Smooth muscle cell (in vitro differentiated cells): ENCODE results near the gene TGIF2. TPM values are rescaled to one million over a fixed set of nuclear protein-coding genes. Genes with fewer than 3 reads are reported as not detected.

ENCODE experiments used
- DNase-seq: peaks from one replicate; lab custom pipeline; 2025; ENCODE audit not compliant: unreplicated experiment; lab: John Stamatoyannopoulos, UW
- H2AFZ ChIP-seq: fragments of 200-600 bp; sonication (generic); 2 replicates; pipeline ENCODE4 v1.6.0; 2016; ENCODE audit warnings: antibody characterized with exemption, low read depth, mild to moderate bottlenecking
- H3F3A ChIP-seq: fragments of 200-600 bp; sonication (generic); 2 replicates; pipeline ENCODE4 v1.6.0; 2017; ENCODE audit warnings: antibody characterized with exemption, low read depth
- H3K27ac ChIP-seq: fragments of 200-600 bp; sonication (generic); 2 replicates; pipeline ENCODE4 v1.5.1; 2016; ENCODE audit warnings: low read depth, mild to moderate bottlenecking
- H3K27me3 ChIP-seq: fragments of 200-600 bp; sonication (generic); 2 replicates; pipeline ENCODE4 v1.6.1; 2016; ENCODE audit warnings: low read depth, mild to moderate bottlenecking
- H3K36me3 ChIP-seq: fragments of 200-600 bp; sonication (generic); 2 replicates; pipeline ENCODE4 v1.5.1; 2016; ENCODE audit warnings: low read depth
- H3K4me1 ChIP-seq: fragments of 200-600 bp; sonication (generic); 2 replicates; pipeline ENCODE4 v1.5.1; 2016; ENCODE audit warnings: low read depth
- H3K4me2 ChIP-seq: fragments of 200-600 bp; sonication (generic); 2 replicates; pipeline ENCODE4 v1.6.0; 2016; ENCODE audit warnings: mild to moderate bottlenecking
- H3K4me3 ChIP-seq: fragments of 200-600 bp; sonication (generic); 2 replicates; pipeline ENCODE4 v1.5.1; 2016; ENCODE audit warnings: mild to moderate bottlenecking
- H3K79me2 ChIP-seq: fragments of 200-600 bp; sonication (generic); 2 replicates; pipeline ENCODE4 v1.6.0; 2016; ENCODE audit warnings: low read depth, mild to moderate bottlenecking
- H3K9ac ChIP-seq: fragments of 200-600 bp; sonication (generic); 2 replicates; pipeline ENCODE4 v1.6.0; 2016; ENCODE audit warnings: low read depth
- H3K9me3 ChIP-seq: fragments of 200-600 bp; sonication (generic); replicated peaks from 2 replicates; pipeline ENCODE4 v1.5.1; 2016; ENCODE audit warnings: low read depth
- H4K20me1 ChIP-seq: fragments of 200-600 bp; sonication (generic); 2 replicates; pipeline ENCODE4 v1.6.0; 2016; ENCODE audit warnings: low read depth
- WGBS: methylation state at CpG from one replicate; pipeline ENCODE4 v1.1.7; 2016; ENCODE audit warnings: low lambda C conversion rate; 5-methylcytosine and 5-hydroxymethylcytosine counted together
- polyA plus RNA-seq: library from polyadenylated mRNA; unstranded; fragments of >200 nt; fragmentation: Nextera tagmentation; extraction: Ambion mirVana; gene quantifications from 2 replicates; pipeline ENCODE4 v1.2.1, GENCODE V29; 2016
- total RNA-seq: library from RNA; depleted of rRNA; stranded (reverse); fragments of >200 nt; gene quantifications from 2 replicates; pipeline ENCODE4 v1.2.3, GENCODE V29; 2014
- TF ChIP-seq, protein P1 (sequence below): fragments of 200-600 bp; sonication (generic); IDR thresholded peaks from 2 replicates; pipeline ENCODE4 v1.5.1; 2017; ENCODE audit warnings: borderline replicate concordance, mild to moderate bottlenecking, antibody characterized with exemption; ENCODE audit not compliant: insufficient read depth, poor library complexity, severe bottlenecking

Gene TGIF2
- total and polyA plus RNA-seq, 2 experiments from 2014 or later, result 14.5 to 18.1 TPM

DNA sequence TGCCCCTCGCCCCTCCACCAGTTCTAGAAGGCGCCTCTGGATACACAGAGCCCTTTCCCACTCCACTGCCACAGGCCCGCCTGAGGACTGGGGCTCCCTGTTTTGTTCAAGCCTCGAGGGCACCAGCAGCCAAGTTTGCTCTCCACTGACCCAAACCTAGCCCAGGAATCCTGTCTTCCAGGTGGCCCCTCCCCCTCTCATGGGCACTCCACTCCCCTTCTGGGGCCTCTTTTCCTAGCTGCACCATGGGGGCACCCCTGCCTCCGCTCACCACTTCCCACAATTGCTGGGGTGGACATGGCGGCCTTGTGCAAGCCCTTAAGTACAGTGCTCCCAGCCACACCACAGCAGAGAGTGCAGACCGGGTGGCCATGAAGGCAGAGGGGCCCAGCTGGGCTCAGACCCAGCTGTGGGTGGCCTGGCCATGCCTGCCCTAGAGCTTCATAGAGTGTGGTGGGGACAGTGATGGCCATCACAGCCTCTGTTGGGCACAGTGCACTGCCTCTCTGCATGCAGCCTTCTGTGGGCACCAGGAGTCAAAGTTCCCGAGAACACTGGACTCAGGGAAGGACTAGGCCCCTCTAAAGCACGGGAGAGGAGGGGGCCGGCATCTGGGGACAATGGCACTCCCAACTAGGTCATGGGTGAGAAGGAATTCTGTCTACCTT is 30.7 kb upstream of the TGIF2 start:
- Histone ChIP-seq H3K27ac (peak overlapping the region; percentile 62), H3K9ac (peak overlapping the region; percentile 89), H3K36me3 (no peaks in the 10 kb centered on the region), H3K4me1 (peaks cover 26% of the 10 kb centered on the region), H3K4me3 (peak overlapping the region; percentile 86), H3K79me2 (peaks cover 55% of the 10 kb centered on the region), H2AFZ (no peak overlapping the region), H4K20me1 (peaks cover 61% of the 10 kb centered on the region), H3F3A (peaks cover 44% of the 10 kb centered on the region), H3K27me3 (no peaks in the 10 kb centered on the region), H3K4me2 (peak overlapping the region; percentile 91), H3K9me3 (no peaks in the 10 kb centered on the region)
- TF ChIP-seq, protein P1, sequence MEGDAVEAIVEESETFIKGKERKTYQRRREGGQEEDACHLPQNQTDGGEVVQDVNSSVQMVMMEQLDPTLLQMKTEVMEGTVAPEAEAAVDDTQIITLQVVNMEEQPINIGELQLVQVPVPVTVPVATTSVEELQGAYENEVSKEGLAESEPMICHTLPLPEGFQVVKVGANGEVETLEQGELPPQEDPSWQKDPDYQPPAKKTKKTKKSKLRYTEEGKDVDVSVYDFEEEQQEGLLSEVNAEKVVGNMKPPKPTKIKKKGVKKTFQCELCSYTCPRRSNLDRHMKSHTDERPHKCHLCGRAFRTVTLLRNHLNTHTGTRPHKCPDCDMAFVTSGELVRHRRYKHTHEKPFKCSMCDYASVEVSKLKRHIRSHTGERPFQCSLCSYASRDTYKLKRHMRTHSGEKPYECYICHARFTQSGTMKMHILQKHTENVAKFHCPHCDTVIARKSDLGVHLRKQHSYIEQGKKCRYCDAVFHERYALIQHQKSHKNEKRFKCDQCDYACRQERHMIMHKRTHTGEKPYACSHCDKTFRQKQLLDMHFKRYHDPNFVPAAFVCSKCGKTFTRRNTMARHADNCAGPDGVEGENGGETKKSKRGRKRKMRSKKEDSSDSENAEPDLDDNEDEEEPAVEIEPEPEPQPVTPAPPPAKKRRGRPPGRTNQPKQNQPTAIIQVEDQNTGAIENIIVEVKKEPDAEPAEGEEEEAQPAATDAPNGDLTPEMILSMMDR, result no peak
- no peak for DNase-seq
- 67% methylated on average over 10 of the region's 10 CpGs for WGBS

DNA sequence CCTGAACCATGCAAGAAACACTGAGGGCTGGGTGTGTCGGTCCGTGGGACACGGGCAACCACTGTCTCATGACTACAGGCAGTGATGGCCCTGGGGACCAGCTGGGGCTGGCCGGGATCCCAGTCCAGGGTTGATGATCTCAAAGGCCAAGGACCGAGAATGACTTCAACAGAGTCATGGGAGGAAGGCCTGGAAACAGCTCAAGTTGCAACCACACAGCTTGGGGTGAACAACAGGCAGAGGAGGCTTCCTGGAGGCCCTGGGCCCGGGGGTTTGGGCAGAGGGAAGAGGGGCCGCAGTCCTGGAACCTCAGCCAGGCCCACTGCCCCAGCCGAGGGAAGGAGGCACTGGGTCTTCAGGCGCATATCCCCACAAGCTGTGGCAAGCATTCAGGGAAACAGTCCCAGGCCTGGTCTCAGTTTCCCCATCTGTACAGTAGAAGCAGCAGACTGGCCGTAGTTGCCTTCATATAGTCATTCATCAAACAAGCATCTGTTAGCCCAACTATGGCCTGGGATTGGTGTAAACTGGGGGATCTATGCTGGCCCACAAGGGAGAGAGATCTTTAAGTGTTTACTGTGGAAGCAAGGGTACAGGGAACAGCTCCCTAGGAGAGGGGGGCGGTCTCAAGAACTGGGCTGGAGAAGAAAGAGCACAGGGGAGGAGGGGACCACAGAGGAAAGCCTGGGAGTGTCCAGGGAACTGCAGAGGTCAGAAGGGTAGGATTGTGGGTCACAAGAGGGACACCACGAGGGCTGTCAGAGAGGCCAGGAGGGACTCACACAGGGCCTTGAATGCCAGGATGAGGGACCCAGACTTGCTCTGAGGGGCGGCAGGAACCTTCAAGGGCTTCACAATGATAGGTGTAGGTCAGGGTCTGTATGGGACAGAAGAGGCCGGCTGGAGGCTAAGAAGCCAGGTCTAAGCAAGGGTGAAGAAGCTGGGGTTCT is 29.9 kb upstream of the TGIF2 start:
- 74% methylated on average over 14 of the region's 14 CpGs for WGBS
- Histone ChIP-seq H4K20me1 (peaks cover 69% of the 10 kb centered on the region), H3K4me2 (peak overlapping the region; percentile 91), H3K9ac (peak overlapping the region; percentile 89), H3F3A (peaks cover 52% of the 10 kb centered on the region), H3K27me3 (no peaks in the 10 kb centered on the region), H3K79me2 (peaks cover 55% of the 10 kb centered on the region), H3K9me3 (no peaks in the 10 kb centered on the region), H3K36me3 (no peaks in the 10 kb centered on the region), H2AFZ (no peak overlapping the region), H3K4me1 (peaks cover 26% of the 10 kb centered on the region), H3K4me3 (peak overlapping the region; percentile 86), H3K27ac (peak overlapping the region; percentile 62)
- TF ChIP-seq, protein P1, result no peak
- no peak for DNase-seq

DNA sequence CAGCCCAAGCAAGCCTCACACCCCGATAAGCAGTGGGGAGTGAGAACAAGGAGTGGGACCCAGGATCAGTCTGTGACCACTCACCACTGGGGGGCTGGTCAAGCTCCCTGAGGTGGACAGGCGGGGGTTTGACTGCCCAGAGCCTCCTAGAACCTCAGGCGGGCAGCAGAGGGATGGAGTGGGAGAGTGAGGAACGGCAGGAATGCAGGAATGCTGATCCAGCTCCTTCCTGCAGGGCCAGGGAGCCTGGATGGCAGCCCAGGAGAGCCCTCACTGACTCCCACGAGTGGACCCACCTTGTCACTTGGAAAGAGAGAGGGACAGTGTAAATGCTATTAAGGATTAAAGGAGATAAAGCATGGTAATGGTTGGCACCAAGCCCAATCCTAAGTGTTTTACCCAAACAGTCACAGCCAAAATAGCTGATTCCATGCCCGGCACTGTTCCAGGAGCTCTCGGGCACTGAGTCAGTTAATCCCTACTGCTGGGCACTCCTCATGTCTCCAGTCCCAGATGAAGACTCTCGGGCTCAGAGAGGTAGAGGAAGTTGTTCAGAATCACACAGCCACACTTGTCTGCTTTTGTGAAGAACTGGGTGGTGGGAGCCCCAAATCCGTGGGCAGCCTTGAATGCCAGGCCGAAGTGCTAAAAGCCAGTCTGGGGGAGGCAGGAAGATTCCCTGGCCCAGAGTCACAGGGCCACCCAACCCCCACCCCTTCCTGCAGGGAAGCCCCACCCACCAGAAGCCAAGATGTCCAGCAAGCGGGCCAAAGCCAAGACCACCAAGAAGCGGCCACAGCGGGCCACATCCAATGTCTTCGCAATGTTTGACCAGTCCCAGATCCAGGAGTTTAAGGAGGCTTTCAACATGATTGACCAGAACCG is 29.0 kb upstream of the TGIF2 start:
- no peak for DNase-seq
- H3K4me3 ChIP-seq, result peak overlapping the region; percentile 86

More for the DNA sequence above, 29.0 kb upstream of the TGIF2 start:
- 65% methylated on average over 15 of the region's 15 CpGs for WGBS
- Histone ChIP-seq H3K9ac (peak overlapping the region; percentile 89), H3F3A (peaks cover 57% of the 10 kb centered on the region), H3K4me2 (peak overlapping the region; percentile 91), H3K9me3 (no peaks in the 10 kb centered on the region), H3K36me3 (no peaks in the 10 kb centered on the region), H3K27ac (peak overlapping the region; percentile 62), H3K27me3 (no peaks in the 10 kb centered on the region), H3K79me2 (peaks cover 55% of the 10 kb centered on the region), H3K4me1 (peaks cover 26% of the 10 kb centered on the region), H2AFZ (no peak overlapping the region), H4K20me1 (peaks cover 78% of the 10 kb centered on the region)
- TF ChIP-seq, protein P1, result no peak
